AG10803 (cell line): ENCODE results near the gene ZNF407.

Source experiments
- DNase-seq: peaks from one replicate; pipeline ENCODE4 v3.0.0; 2010; ENCODE audit warnings: low read depth
- H3K4me3 ChIP-seq: 2 replicates; pipeline ENCODE4 v1.5.1; 2011; ENCODE audit warnings: mild to moderate bottlenecking, low read length, control low read depth
- CTCF ChIP-seq: conservative IDR thresholded peaks from 2 replicates; pipeline ENCODE4 v1.5.1; 2011; ENCODE audit warnings: mild to moderate bottlenecking, low read length, control low read depth, inconsistent platforms

ZNF407 gene

GRCh38 chr18:74975001-74975400 lies 377.3 kb downstream of the ZNF407 start:
- no peak for DNase-seq
- no peak for TF ChIP-seq CTCF
- H3K4me3 ChIP-seq = no peak overlapping the region

- H3K4me3 ChIP-seq = no peak overlapping the region
- no peak for DNase-seq
- no peak for TF ChIP-seq CTCF
Measured at GRCh38 chr18:74976331-74976909, 378.8 kb downstream of the ZNF407 start.

DNA sequence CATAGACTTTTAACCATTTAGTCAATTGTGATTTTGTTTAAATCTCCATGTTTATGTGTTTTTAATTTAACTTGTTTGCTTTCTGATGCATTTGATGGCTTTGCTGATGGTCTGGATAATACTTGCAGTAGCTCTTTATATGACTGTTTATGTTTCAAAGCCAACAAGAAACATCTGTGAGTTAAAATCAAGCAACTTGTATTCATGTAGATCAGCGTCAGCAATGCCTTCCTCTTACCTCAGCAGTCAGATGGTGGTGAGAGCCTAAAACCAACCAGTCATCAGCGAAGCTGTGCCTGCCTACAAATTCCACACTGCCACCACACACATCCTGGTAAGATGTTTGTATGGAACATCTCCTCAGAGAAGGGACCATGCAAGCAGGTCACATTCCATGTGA lies 379.4 kb downstream of the ZNF407 start:
- no peak for DNase-seq
- H3K4me3 ChIP-seq = no peak overlapping the region
- no peak for TF ChIP-seq CTCF

DNA sequence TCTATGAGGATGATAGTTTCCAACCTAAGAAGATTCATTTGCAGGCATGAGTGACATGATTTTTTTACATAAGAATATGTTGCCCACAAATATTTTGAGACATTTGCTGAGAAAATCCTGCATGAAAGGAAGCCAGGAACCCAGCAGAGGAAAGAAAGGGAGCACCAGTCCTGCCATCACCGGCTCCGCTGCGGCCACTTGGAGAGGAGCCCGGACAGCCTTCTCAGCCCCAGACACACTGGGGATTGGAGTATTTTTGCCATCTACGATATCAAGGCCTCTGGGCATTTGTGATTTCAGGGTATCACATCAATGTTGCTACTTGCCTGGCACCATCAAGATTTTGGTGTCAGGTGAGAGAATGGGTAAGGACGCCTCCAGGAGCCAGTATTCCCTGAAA lies 383.0 kb downstream of the ZNF407 start:
- DNase-seq = no peak
- H3K4me3 ChIP-seq = no peak overlapping the region
- no peak for TF ChIP-seq CTCF

DNA sequence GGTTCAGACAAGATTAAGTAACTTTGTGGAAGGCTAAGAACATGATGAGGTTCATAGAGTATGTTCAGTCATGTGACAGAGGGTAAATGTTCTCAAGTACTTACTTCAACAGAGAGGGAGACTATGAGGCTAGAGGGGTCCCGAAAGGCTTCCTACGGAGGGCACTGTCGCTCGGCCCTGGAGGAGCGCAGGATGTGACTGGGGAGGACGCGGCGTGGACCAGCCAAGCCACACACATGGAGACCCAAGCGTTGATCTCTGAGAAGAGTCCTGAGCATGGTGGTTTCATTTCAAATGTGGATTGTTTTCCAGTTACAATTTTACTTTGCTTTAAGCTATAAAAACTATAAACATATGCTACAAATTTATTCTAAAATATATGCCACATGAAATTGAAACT lies 383.8 kb downstream of the ZNF407 start:
- TF ChIP-seq CTCF = no peak
- no peak for DNase-seq
- H3K4me3 ChIP-seq = no peak overlapping the region

- no peak for DNase-seq
- TF ChIP-seq CTCF = no peak
- no peak overlapping the region for H3K4me3 ChIP-seq
Measured at GRCh38 chr18:74982946-74983635, 385.4 kb downstream of the ZNF407 start.

DNA sequence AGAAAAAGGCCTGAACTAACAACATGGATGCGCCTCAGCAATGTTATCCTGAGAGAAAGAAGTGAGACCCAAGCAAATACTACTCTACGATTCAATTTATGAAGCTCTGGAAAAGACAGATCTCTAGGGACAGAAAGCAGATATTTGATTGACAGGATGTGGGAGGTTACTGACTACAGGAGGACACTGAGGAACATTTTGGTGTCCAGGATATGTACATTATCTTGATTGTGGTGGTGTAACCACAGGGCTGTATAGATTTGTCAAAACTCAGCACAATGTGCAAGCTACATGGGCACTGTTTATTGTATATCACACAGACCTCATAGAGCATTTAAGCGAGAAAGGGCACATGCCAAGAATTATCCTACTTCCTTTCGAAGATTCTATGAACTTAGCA lies 391.5 kb downstream of the ZNF407 start:
- no peak for TF ChIP-seq CTCF
- no peak for DNase-seq
- H3K4me3 ChIP-seq = no peak overlapping the region
